Fibroblast of lung (primary cell): Measurements from ENCODE around the gene TMEM42.

ENCODE experiments used
- CTCF ChIP-seq, 2 donors: IDR thresholded peaks in 1 of 2; conservative IDR thresholded peaks in 1 of 2; 1 replicate in 1 of 2; 2 replicates in 1 of 2; pipeline ENCODE4 v1.5.1; 2011 to 2012; ENCODE audit warnings: low read length in 2 of 2, control low read depth in 1 of 2, inconsistent platforms in 1 of 2, low read depth in 1 of 2, mild to moderate bottlenecking in 1 of 2
- EZH2 ChIP-seq: IDR thresholded peaks from 2 replicates; pipeline ENCODE4 v1.5.1; 2012; ENCODE audit warnings: low read length, control low read depth, mild to moderate bottlenecking; ENCODE audit errors: missing control alignments

GRCh38 chr3:44870375-44871061 lies 8.8 kb downstream of the TMEM42 start:
- TF ChIP-seq CTCF (conservative IDR thresholded peaks at IDR 0.05 in 1 of 2, IDR thresholded peaks at IDR 0.05 in 1 of 2; ENCODE audit: low read depth in 1 of 2, low read length in 2 of 2) (no peak), EZH2 (no peak)
